ENCODE measurements around the gene ACE. TPM values are rescaled to one million over a fixed set of nuclear protein-coding genes. Genes with fewer than 3 reads are reported as not detected.

The ACE gene
- total RNA-seq, 2 experiments from 2014 or later = 0.26 to 0.46 TPM

DNA sequence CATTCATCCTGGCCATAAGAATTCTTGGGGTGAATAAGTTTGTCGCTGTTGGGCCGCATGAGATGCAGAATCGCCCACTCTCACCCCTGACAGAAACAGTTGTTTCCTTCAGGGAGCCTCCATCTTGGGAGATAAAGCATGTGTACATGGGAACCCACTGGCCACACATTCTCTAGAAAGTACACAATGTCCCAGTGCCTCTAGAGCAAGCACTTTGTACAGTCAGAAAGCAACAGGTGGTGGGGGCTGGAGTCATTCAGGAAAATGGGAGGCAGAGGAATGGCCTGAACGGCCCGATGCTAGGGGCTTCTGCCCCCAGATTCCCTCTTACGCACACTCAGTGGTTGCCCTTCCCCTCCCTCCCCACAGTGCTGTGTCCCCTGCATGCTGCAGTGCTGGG lies 16.1 kb downstream of the ACE start:
- H3K27me3 Mint-ChIP-seq = no peaks in the 10 kb centered on the region
- no peaks in the 10 kb centered on the region for H3K36me3 Mint-ChIP-seq (ENCODE audit: low read depth)
- H3K4me3 Mint-ChIP-seq = no peak overlapping the region
- H3K9me3 Mint-ChIP-seq (ENCODE audit: low read depth) = no peaks in the 10 kb centered on the region
- POLR2A ChIA-PET = no interaction called here
- intact Hi-C loops (cut with DNase I, micrococcal nuclease) = no loop called here
- H3K27ac Mint-ChIP-seq = no peak overlapping the region
- CTCF ChIA-PET = no interaction called here
- ATAC-seq (no peak), DNase-seq (no peak)
- H3K4me1 Mint-ChIP-seq = no peaks in the 10 kb centered on the region

DNA sequence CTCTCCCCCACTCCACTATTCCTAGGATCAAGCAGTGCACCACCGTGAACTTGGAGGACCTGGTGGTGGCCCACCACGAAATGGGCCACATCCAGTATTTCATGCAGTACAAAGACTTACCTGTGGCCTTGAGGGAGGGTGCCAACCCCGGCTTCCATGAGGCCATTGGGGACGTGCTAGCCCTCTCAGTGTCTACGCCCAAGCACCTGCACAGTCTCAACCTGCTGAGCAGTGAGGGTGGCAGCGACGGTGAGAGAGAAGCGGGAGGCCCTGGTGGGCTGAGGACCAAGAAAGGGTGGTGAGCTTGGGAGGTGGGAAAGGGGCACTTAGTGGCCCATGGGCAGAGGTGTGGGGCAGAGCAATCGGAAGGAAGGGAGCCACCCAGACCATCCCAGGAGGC lies 16.6 kb downstream of the ACE start:
- ATAC-seq (no peak), DNase-seq (no peak)
- Mint-ChIP-seq H3K9me3 (ENCODE audit: low read depth) (no peaks in the 10 kb centered on the region), H3K36me3 (ENCODE audit: low read depth) (no peaks in the 10 kb centered on the region), H3K4me3 (no peak overlapping the region), H3K4me1 (no peaks in the 10 kb centered on the region), H3K27ac (no peak overlapping the region), H3K27me3 (no peaks in the 10 kb centered on the region)
- intact Hi-C loops (cut with DNase I, micrococcal nuclease) = no loop called here
- CTCF ChIA-PET = no interaction called here
- POLR2A ChIA-PET = no interaction called here

DNA sequence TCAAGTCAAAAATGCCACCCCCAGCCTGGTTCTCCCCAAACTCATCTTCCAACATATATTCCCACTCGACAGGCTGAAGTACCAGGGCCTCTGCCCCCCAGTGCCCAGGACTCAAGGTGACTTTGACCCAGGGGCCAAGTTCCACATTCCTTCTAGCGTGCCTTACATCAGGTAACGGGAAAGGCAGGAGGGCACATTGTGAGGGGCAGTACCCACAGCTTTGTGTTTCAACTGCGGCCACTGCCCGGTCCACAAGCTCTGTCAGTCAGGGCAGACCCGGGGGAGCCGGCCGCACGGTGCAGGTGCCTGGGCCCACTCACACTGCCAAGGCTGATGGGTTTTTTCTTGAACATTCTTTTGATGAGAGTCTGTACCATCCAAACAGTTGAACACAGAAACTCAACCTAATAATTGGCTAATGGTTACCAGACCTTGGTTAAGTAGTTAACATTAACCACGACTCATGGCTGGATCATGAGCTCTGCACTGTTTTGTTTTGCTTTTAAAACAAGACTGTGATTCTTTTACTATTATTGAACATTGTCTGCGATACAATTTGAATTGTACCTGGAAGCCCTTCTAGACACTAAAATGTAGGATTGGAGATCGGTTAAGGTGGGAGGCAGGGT lies 17.6 kb downstream of the ACE start:
- no peak overlapping the region for H3K4me3 Mint-ChIP-seq
- H3K9me3 Mint-ChIP-seq (ENCODE audit: low read depth) = no peaks in the 10 kb centered on the region
- H3K4me1 Mint-ChIP-seq = no peaks in the 10 kb centered on the region
- ChIA-PET POLR2A (no interaction called here), CTCF (no interaction called here)
- no peak overlapping the region for H3K27ac Mint-ChIP-seq
- ATAC-seq (no peak), DNase-seq (no peak)
- intact Hi-C loops (cut with DNase I, micrococcal nuclease) = no loop called here
- no peaks in the 10 kb centered on the region for H3K27me3 Mint-ChIP-seq
- no peaks in the 10 kb centered on the region for H3K36me3 Mint-ChIP-seq (ENCODE audit: low read depth)

DNA sequence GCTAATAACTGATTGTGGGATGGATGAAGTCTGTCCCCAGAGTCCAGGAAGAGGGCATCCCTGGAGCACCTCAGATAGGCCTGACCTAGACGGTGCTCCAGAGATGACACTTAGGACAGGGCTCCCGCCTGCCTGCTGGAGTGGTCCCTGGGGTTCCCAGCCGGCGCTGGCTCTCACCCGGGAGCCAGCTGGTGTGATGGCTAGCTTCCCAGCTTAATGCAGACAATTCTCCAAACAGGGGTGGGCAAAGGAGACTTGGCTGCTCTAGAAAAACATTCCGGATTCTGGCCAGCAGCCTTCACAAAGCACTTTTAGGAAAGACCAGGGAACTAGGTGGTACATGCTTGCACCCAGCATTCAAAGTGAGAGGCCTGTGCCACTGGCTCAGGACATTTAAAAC lies 18.6 kb downstream of the ACE start:
- Mint-ChIP-seq H3K4me1 (no peaks in the 10 kb centered on the region), H3K27me3 (peaks cover under 1% of the 10 kb centered on the region), H3K36me3 (ENCODE audit: low read depth) (no peaks in the 10 kb centered on the region), H3K9me3 (ENCODE audit: low read depth) (no peaks in the 10 kb centered on the region), H3K27ac (no peak overlapping the region), H3K4me3 (no peak overlapping the region)
- POLR2A ChIA-PET = no interaction called here
- DNase-seq (no peak), ATAC-seq (no peak)
- CTCF ChIA-PET = no interaction called here
- intact Hi-C loops (cut with DNase I, micrococcal nuclease) = no loop called here

DNA sequence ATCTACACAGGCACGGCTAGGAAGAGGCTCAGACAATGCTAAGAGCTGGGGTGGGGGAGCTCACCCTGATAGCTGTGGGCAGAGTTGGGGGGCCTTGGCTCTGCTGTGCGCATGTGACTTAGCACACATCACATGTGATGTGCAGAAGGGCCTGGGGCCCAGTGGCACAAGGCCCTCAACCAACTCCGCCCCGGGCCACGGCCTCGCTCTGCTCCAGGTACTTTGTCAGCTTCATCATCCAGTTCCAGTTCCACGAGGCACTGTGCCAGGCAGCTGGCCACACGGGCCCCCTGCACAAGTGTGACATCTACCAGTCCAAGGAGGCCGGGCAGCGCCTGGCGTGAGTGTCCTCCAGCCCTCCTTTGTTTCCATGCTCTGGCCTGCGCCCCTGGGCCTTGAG lies 19.3 kb downstream of the ACE start:
- ChIA-PET POLR2A (no interaction called here), CTCF (no interaction called here)
- H3K36me3 Mint-ChIP-seq (ENCODE audit: low read depth) = no peaks in the 10 kb centered on the region
- no peak for ATAC-seq
- H3K4me1 Mint-ChIP-seq = no peaks in the 10 kb centered on the region
- no peak overlapping the region for H3K27ac Mint-ChIP-seq
- H3K4me3 Mint-ChIP-seq = no peak overlapping the region
- H3K9me3 Mint-ChIP-seq (ENCODE audit: low read depth) = no peaks in the 10 kb centered on the region
- H3K27me3 Mint-ChIP-seq = peaks cover 4% of the 10 kb centered on the region
- DNase-seq = no peak
- intact Hi-C loops (cut with DNase I, micrococcal nuclease) = no loop called here

DNA sequence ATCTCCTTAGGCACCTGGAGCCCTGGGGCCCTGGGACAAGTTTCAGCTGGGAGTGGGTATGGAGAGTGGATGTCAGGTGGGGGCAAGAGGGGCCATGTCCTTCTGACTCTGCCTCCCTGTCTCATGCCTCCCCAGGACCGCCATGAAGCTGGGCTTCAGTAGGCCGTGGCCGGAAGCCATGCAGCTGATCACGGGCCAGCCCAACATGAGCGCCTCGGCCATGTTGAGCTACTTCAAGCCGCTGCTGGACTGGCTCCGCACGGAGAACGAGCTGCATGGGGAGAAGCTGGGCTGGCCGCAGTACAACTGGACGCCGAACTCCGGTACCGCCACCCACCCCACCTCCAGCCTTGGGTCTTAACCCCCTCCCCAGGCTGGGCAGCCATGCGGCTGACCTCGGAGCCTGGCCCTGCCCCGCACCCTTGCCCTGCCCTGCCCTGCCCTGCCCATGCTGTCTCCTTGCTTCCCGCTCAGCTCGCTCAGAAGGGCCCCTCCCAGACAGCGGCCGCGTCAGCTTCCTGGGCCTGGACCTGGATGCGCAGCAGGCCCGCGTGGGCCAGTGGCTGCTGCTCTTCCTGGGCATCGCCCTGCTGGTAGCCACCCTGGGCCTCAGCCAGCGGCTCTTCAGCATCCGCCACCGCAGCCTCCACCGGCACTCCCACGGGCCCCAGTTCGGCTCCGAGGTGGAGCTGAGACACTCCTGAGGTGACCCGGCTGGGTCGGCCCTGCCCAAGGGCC lies 20.0 kb downstream of the ACE start:
- peaks cover 9% of the 10 kb centered on the region for H3K27me3 Mint-ChIP-seq
- no peak overlapping the region for H3K4me3 Mint-ChIP-seq

DNA sequence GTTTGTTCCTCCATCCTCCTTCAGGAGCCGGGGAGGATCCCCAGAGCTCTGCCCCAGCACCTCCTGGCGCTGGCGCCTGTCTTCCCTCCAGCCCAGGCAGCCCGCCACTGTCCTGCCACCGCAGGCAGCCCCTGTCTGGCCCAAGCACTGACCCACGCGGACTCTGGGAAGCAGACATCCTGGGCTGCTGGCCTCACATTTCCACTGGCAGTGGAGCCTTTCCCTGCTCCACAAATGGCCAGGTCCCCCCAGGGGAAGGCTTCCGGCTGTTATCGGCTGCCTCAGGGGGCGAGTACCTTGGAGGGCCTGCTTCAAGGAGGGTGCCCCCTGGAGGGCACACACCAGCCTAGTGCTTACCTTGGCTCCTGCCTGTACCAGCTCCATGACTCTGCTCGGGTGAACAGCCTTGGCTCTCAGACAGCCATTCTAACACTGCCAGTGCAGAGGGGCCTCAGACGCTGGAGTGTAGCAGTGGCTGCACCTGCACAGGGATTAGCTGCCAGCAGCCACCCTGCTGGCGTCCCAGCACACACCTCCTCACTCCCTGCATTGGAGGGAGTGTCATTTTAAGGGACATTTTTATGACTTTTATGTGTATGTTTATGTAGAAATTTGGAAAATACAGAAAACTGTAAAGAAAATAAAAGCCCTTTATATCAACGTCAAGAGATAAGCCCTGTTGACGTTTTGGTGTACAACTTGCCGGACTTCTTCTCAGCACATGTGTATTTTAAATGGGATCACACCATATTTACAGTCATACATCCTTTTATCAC lies 21.0 kb downstream of the ACE start:
- Mint-ChIP-seq H3K36me3 (ENCODE audit: low read depth) (no peaks in the 10 kb centered on the region), H3K4me3 (no peak overlapping the region), H3K4me1 (no peaks in the 10 kb centered on the region), H3K27ac (no peak overlapping the region), H3K9me3 (ENCODE audit: low read depth) (no peaks in the 10 kb centered on the region), H3K27me3 (peaks cover 12% of the 10 kb centered on the region)
- DNase-seq (peak; percentile 18), ATAC-seq (peak; percentile 19)
- intact Hi-C loops (cut with DNase I, micrococcal nuclease) = no loop called here
- ChIA-PET POLR2A (interaction anchor here (0.7 kb wide), 1 partner anchor 148 kb away, joined by 3 read pairs; no protein-coding TSS in a partner anchor), CTCF (interaction anchor here (0.9 kb wide), 1 partner anchor 56 kb away, joined by 3 read pairs; no protein-coding TSS in a partner anchor)

More for the DNA sequence above, 20.0 kb downstream of the ACE start:
- no peak for ATAC-seq
- no peak for DNase-seq
- Mint-ChIP-seq H3K9me3 (ENCODE audit: low read depth) (no peaks in the 10 kb centered on the region), H3K4me1 (no peaks in the 10 kb centered on the region), H3K36me3 (ENCODE audit: low read depth) (no peaks in the 10 kb centered on the region), H3K27ac (no peak overlapping the region)
- POLR2A ChIA-PET = no interaction called here
- CTCF ChIA-PET = interaction anchor here (0.9 kb wide), 1 partner anchor 57 kb away, joined by 3 read pairs; no protein-coding TSS in a partner anchor
- intact Hi-C loops (cut with DNase I, micrococcal nuclease) = no loop called here

DNA sequence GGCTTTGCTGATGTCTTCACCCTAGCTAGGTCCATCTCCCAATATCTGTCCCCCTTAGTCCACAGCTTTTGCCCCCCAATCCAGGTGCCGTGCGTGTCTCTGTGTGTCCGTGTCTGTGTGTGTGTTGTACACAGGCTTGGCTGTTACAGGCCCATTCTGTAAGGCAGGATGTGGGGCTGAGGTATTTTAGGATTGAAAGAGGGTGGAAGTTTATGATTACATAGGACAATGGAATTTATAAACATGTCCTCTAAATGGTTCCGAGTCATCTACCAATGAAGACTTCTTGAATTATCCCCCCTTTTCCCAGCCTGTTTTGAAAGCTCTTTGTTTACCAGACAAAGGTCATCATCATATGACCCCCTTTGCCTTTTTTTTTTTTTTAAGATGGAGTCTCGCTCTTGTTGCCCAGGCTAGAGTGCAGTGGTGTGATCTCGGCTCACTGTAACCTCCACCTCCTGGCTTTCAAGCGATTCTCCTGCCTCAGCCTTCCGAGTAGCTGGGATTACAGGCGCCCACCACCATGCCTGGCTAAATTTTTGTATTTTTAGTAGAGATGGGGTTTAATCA lies 21.9 kb downstream of the ACE start:
- no peaks in the 10 kb centered on the region for H3K9me3 Mint-ChIP-seq (ENCODE audit: low read depth)
- ATAC-seq = no peak

DNA sequence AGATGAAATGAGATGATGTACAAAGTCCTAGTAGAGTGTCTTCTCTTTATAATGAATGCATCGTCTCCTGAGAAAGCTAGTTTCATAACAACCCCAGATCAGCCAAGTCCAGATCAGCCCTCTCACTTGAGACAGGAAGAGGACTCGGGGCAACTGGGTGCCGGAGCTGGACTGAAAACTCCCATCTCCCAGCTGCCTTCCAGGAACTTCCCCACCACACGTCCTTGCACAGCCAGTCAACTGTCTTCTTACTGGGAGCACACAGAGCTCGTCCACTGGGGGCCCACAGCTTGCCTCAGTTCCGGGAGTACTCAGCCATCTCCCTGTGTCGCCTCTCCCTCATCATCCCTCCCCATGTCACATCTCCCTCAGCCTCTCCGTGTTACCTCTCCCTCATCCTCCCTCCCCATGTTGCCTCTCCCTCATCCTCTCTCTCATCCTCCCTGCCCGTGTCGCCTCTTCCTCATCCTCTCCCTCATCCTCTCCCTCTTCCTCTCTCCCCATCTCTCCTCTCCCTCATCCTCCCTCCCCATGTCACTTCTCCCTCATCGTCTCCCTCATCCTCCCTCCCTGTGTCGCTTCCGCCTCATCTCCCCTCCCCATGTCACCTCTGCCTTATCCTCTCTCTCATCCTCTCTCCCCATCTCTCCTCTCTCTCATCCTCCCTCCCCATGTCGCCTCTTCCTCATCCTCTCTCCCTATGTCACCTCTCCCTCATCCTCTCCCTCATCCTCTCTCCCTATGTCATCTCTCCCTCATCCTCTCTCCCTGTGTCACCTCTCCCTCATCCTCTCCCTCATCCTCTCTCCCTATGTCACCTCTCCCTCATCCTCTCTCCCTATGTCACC lies 23.9 kb downstream of the ACE start:
- H3K27me3 Mint-ChIP-seq = peaks cover 31% of the 10 kb centered on the region
- no peaks in the 10 kb centered on the region for H3K4me1 Mint-ChIP-seq
- POLR2A ChIA-PET = no interaction called here
- no peak for DNase-seq
- no peak overlapping the region for H3K27ac Mint-ChIP-seq
- H3K4me3 Mint-ChIP-seq = no peak overlapping the region
- peaks cover 5% of the 10 kb centered on the region for H3K9me3 Mint-ChIP-seq (ENCODE audit: low read depth)
- ATAC-seq = no peak
- no peaks in the 10 kb centered on the region for H3K36me3 Mint-ChIP-seq (ENCODE audit: low read depth)
- intact Hi-C loops (cut with DNase I, micrococcal nuclease) = no loop called here
- CTCF ChIA-PET = interaction anchor here (0.5 kb wide), 1 partner anchor 179 kb away, joined by 3 read pairs; no protein-coding TSS in a partner anchor

More for the DNA sequence above, 21.9 kb downstream of the ACE start:
- Mint-ChIP-seq H3K4me3 (no peak overlapping the region), H3K27ac (no peak overlapping the region), H3K4me1 (no peaks in the 10 kb centered on the region), H3K27me3 (peaks cover 18% of the 10 kb centered on the region), H3K36me3 (ENCODE audit: low read depth) (no peaks in the 10 kb centered on the region)
- CTCF ChIA-PET = interaction anchor here (0.9 kb wide), 1 partner anchor 110 kb away, joined by 3 read pairs; no protein-coding TSS in a partner anchor
- DNase-seq = no peak
- POLR2A ChIA-PET = no interaction called here
- intact Hi-C loops (cut with DNase I, micrococcal nuclease) = no loop called here

DNA sequence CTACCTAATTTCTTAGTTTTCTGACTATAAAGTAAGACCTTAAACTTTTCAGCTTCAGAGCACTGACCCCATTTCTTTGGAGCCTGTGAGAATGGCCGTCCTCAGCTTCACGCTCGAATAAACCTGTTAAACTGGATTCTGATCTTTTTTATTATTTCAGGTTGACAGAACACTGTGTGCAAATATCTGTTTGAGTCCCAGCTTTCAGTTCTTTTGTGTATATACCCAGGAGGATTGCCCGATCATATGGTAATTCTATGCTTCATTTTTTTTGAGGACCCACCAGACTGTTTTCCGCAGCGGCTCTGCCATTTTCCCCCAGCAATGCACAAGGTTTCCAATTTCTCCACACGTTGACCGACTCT lies 26.5 kb downstream of the ACE start:
- Mint-ChIP-seq H3K4me1 (no peaks in the 10 kb centered on the region), H3K27ac (no peak overlapping the region), H3K9me3 (ENCODE audit: low read depth) (peaks cover 6% of the 10 kb centered on the region), H3K36me3 (ENCODE audit: low read depth) (no peaks in the 10 kb centered on the region), H3K4me3 (no peak overlapping the region), H3K27me3 (peaks cover 38% of the 10 kb centered on the region)
- intact Hi-C loops (cut with DNase I, micrococcal nuclease) = no loop called here
- POLR2A ChIA-PET = no interaction called here
- DNase-seq = no peak
- CTCF ChIA-PET = interaction anchor here (0.7 to 1.5 kb wide), 5 partner anchors 26 to 213 kb away, joined by 3 to 6 read pairs (median 4); no protein-coding TSS in a partner anchor
- ATAC-seq = no peak

DNA sequence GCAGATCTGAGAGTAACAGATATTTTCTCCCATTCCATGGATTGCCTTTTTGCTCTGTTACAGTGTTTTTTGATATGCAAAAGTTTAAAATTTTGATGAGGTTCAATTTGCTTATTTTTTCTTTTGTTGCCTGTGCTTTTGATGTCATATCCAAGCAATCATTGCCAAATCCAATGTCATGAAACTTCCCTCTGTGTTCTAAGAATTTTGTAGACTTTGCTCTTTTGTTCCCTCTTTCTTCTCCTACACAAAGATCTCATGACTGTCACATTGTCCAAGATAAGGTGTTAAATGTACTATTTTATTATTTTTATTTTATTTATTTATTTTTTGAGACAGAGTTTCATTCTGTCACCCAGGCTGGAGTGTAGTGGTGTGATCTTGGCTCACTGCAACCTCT lies 27.4 kb downstream of the ACE start:
- Mint-ChIP-seq H3K27me3 (peaks cover 38% of the 10 kb centered on the region), H3K4me1 (no peaks in the 10 kb centered on the region), H3K27ac (no peak overlapping the region), H3K9me3 (ENCODE audit: low read depth) (peaks cover 6% of the 10 kb centered on the region), H3K4me3 (no peak overlapping the region), H3K36me3 (ENCODE audit: low read depth) (no peaks in the 10 kb centered on the region)
- ATAC-seq (no peak), DNase-seq (no peak)
- CTCF ChIA-PET = interaction anchor here (1.5 kb wide), 1 partner anchor 107 kb away, joined by 6 read pairs; no protein-coding TSS in a partner anchor
- intact Hi-C loops (cut with DNase I, micrococcal nuclease) = no loop called here
- POLR2A ChIA-PET = no interaction called here
